Pancreas (tissue), 10 donors: ENCODE measurements around the gene MOV10L1. TPM values are rescaled to one million over a fixed set of nuclear protein-coding genes. Genes with fewer than 3 reads are reported as not detected.

Experiments
- ATAC-seq, 4 donors: fragments of 200-7000 bp; cut with Tn5 transposase; one replicate each; pipeline versions ENCODE4 v1.8.0 to v1.9.1; 2020; ENCODE audit warnings: mild to moderate bottlenecking in 4 of 4, moderate library complexity in 4 of 4
- DNase-seq, 6 donors: peaks; one replicate each; pipeline ENCODE4 v3.0.0-alpha.2; 2020
- FAIRE-seq: peaks from 2 replicates; lab custom pipeline; 2012; peaks lifted over from hg19 to GRCh38; lab: Jason Lieb, UNC
- H3K27ac ChIP-seq, 4 donors: fragments of 200-600 bp; sonication (generic); 1 replicate in 3 of 4; 2 replicates in 1 of 4; pipeline versions ENCODE4 v1.5.0 to v1.8.0; 2020
- H3K27me3 ChIP-seq, 4 donors: fragments of 200-600 bp; one replicate each; pipeline ENCODE4 v1.8.0; 2021
- H3K36me3 ChIP-seq, 3 donors: fragments of 200-600 bp; sonication (generic) in 1 of 3; one replicate each; pipeline versions ENCODE4 v1.5.0 to v1.8.0; 2020 to 2021
- H3K4me1 ChIP-seq, 3 donors: fragments of 200-600 bp; one replicate each; pipeline ENCODE4 v1.8.0; 2021
- H3K4me3 ChIP-seq, 4 donors: fragments of 200-600 bp; sonication (generic) in 2 of 4; one replicate each; pipeline versions ENCODE4 v1.5.0 to v1.8.0; 2020 to 2021
- H3K9me3 ChIP-seq, 4 donors: fragments of 200-600 bp; one replicate each; pipeline ENCODE4 v1.8.0; 2021
- WGBS, 2 donors: extraction: QIAGEN DNeasy Blood & Tissue Kit; methylation state at CpG; one replicate each; pipeline ENCODE4 v1.1.7; 2013; 5-methylcytosine and 5-hydroxymethylcytosine counted together
- intact Hi-C, 3 donors: fragments of 100-400 bp; cut with DNase I; formaldehyde crosslinking; loops; one replicate each; pipeline versions ENCODE4 v1.11.1 to v1.14.2; 2022
- polyA plus RNA-seq, 2 donors: library from polyadenylated mRNA; stranded (reverse); fragments of 200-250 nt; gene quantifications; one replicate each; pipeline ENCODE4 v1.2.3, GENCODE V29; 2013
- total RNA-seq, 6 donors: library from RNA; stranded (reverse); fragmentation: NEBNext Ultra II Directional in 4 of 6; extraction: Animal tissue kit (Norgen Biotek cat#: 25700) in 4 of 6; gene quantifications; one replicate each; pipeline versions ENCODE4 v1.2.1 to v1.2.4, GENCODE V29; 2021 to 2023
- TF ChIP-seq, protein P1 (sequence below), 4 donors: fragments of 200-600 bp; sonication (generic) in 3 of 4; IDR thresholded peaks; one replicate each; pipeline versions ENCODE4 v1.5.0 to v1.8.0; 2021; ENCODE audit warnings: antibody characterized with exemption in 4 of 4
- donor health status: healthy with polysubstance abuse.
- donor health status: DM: no; HTN: no; CAD: no; lungs with moderate emphysema.
- donor health status: DM: no; HTN: no; CAD: no.
- donor health status: control.
- donor health status: control.
- donor health status: Bipolar disorder and iron deficiency.
- donor health status: DM: yes; HTN: yes; CAD: no.
- donor health status: DM: no; HTN: no; CAD: no.
- donor health status: DM: no; HTN: no; CAD: no.
- donor health status: DM: yes; HTN: yes; CAD: no.

The MOV10L1 gene
- total and polyA plus RNA-seq, 8 donors: 0.09 to 1.9 (median 0.26) TPM; not detected in 1

GRCh38 chr22:50067244-50067643, 22.6 kb upstream of the MOV10L1 start:
- DNase-seq (no peak), ATAC-seq (no peak), FAIRE-seq (no peak)
- Histone ChIP-seq H3K4me3 (no peak overlapping the region), H3K9me3 (no peaks in the 10 kb centered on the region), H3K36me3 (no peaks in the 10 kb centered on the region), H3K4me1 (no peaks in the 10 kb centered on the region), H3K27me3 (no peaks in the 10 kb centered on the region), H3K27ac (no peak overlapping the region)
- TF ChIP-seq, protein P1, sequence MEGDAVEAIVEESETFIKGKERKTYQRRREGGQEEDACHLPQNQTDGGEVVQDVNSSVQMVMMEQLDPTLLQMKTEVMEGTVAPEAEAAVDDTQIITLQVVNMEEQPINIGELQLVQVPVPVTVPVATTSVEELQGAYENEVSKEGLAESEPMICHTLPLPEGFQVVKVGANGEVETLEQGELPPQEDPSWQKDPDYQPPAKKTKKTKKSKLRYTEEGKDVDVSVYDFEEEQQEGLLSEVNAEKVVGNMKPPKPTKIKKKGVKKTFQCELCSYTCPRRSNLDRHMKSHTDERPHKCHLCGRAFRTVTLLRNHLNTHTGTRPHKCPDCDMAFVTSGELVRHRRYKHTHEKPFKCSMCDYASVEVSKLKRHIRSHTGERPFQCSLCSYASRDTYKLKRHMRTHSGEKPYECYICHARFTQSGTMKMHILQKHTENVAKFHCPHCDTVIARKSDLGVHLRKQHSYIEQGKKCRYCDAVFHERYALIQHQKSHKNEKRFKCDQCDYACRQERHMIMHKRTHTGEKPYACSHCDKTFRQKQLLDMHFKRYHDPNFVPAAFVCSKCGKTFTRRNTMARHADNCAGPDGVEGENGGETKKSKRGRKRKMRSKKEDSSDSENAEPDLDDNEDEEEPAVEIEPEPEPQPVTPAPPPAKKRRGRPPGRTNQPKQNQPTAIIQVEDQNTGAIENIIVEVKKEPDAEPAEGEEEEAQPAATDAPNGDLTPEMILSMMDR (IDR thresholded peaks at IDR 0.05): no peak
- 50 to 66% methylated on average over 8 of the region's 8 CpGs for WGBS, 2 donors
- intact Hi-C loops: no loop called here

DNA sequence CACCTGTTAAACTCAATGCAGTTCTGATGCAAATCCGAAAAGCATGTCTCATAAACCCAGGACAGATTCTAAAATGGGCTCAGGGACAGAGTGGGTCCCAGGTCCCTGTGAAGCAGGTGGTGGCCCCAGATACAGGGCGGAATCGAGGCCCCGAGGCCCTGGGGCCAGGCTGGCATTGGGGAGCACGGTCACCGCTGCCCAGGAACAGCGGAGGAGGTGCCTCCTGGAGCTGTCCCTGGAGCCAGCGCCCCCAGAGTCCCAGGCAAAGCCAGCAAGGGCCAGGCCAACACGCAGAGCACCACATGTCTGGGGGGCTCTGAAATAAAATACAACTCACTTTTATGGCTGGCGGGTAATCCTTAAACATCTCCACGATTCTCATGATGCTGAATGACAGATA, 21.7 kb upstream of the MOV10L1 start:
- H3K9me3 ChIP-seq: no peaks in the 10 kb centered on the region
- no peaks in the 10 kb centered on the region for H3K36me3 ChIP-seq
- no peaks in the 10 kb centered on the region for H3K27me3 ChIP-seq
- WGBS, 2 donors: 69 to 88% methylated on average over 11 of the region's 11 CpGs
- no peak for ATAC-seq
- no peak overlapping the region for H3K27ac ChIP-seq
- H3K4me1 ChIP-seq: no peaks in the 10 kb centered on the region
- no peak for FAIRE-seq
- intact Hi-C loops: no loop called here
- no peak overlapping the region for H3K4me3 ChIP-seq
- TF ChIP-seq, protein P1 (IDR thresholded peaks at IDR 0.05): no peak
- DNase-seq: peak in 1 of 6 donors; percentile 23

GRCh38 chr22:50070366-50070765, 19.4 kb upstream of the MOV10L1 start:
- 73 to 87% methylated on average over 8 of the region's 8 CpGs for WGBS, 2 donors
- TF ChIP-seq, protein P1 (IDR thresholded peaks at IDR 0.05): no peak

GRCh38 chr22:50071432-50072166, 18.2 kb upstream of the MOV10L1 start:
- intact Hi-C loops: no loop called here
- Histone ChIP-seq H3K9me3 (no peaks in the 10 kb centered on the region), H3K27me3 (no peaks in the 10 kb centered on the region), H3K27ac (no peak overlapping the region), H3K36me3 (no peaks in the 10 kb centered on the region), H3K4me1 (no peaks in the 10 kb centered on the region), H3K4me3 (no peak overlapping the region)
- 72 to 83% methylated on average over 14 of the region's 14 CpGs for WGBS, 2 donors
- TF ChIP-seq, protein P1 (IDR thresholded peaks at IDR 0.05): no peak
- DNase-seq: peak in 1 of 6 donors; percentile 43
- FAIRE-seq: no peak
- ATAC-seq: no peak

More at GRCh38 chr22:50070366-50070765, 19.4 kb upstream of the MOV10L1 start:
- peak in 1 of 6 donors; percentile 33 for DNase-seq
- intact Hi-C loops: no loop called here
- H3K36me3 ChIP-seq: no peaks in the 10 kb centered on the region
- no peak for ATAC-seq
- no peak overlapping the region for H3K27ac ChIP-seq
- no peaks in the 10 kb centered on the region for H3K4me1 ChIP-seq
- no peak overlapping the region for H3K4me3 ChIP-seq
- H3K27me3 ChIP-seq: no peaks in the 10 kb centered on the region
- no peak for FAIRE-seq
- no peaks in the 10 kb centered on the region for H3K9me3 ChIP-seq

DNA sequence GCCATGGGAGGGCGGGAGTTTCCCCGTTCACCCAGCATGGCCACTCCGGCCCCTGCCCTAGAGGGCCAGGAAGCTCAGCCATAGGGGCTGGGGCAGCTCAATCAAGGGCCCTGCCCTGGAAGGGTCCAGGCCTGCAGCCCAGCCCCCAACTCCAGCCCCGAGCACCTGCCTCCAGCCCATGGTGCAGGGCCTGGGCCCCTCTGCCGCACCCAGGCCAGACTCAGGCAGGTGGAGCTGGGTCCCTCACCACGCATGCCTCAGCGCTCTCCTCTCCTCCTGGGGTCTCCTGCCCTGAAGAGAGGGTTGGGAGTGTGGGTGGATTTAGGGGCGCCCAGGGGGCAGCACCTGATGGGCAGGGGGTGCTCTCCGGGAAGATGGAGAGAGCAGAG, 17.6 kb upstream of the MOV10L1 start:
- no peaks in the 10 kb centered on the region for H3K4me1 ChIP-seq
- intact Hi-C loops: no loop called here
- DNase-seq (peak in 1 of 6 donors; percentile 39), FAIRE-seq (no peak), ATAC-seq (no peak)
- H3K4me3 ChIP-seq: no peak overlapping the region
- no peaks in the 10 kb centered on the region for H3K36me3 ChIP-seq
- 87 to 92% methylated on average over 9 of the region's 9 CpGs for WGBS, 2 donors
- H3K27ac ChIP-seq: no peak overlapping the region
- no peaks in the 10 kb centered on the region for H3K27me3 ChIP-seq
- no peaks in the 10 kb centered on the region for H3K9me3 ChIP-seq
- TF ChIP-seq, protein P1 (IDR thresholded peaks at IDR 0.05): no peak
